GM21529 (cell line): ENCODE data around the gene MAP1LC3B2.
A peak's percentile ranks its signal among the peaks of the same experiment; 100 is the strongest.

Source experiments
- ATAC-seq: cut with Tn5 transposase; IDR thresholded peaks from one replicate; pipeline ENCODE4 v1.9.1; 2021; ENCODE audit not compliant: unreplicated experiment

The MAP1LC3B2 gene

DNA sequence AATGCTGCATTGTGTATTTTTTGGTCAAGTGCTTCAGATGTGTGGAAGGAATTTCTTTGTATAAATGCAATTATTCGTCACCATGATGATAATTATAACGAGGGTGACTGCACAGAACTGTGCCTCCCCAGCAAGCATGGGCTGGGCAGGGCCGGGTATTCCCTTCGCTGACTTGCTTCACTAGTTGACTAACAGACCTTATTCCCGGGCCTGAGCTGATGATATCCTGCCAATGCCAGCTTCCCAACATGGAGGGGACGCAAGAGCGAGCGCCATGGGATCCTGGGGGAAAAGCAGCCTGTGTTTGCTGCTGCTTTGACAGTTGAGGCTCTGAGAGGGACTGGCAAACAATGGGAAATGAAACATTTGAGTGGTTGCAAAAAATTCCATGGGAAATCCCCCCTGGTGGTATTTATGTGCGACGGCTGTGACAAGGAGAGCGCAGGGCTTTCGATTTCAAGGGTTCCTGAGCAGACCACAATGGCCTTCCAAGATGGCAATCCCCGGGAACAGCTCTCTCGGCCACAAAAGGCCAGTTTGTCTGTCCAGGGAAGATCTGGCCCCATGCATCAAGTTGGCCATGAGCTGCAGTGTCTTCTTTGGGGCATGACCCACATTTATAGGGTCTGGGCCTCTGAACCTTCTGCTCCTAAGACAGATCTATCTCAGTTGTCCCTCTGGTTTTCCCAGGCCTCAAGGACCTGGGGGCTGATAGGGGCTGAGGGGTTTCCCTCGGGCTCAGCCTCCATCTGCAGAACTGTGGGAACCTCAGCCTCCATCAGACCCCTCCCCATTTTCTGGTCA lies 21.9 kb upstream of the MAP1LC3B2 start:
- ATAC-seq, result peak; percentile 35

GRCh38 chr12:116538076-116538591 lies 21.0 kb upstream of the MAP1LC3B2 start:
- ATAC-seq, result peak; percentile 54

- ATAC-seq, result no peak
These were observed 20.4 kb upstream of the MAP1LC3B2 start for GRCh38 chr12:116538682-116539305.

DNA sequence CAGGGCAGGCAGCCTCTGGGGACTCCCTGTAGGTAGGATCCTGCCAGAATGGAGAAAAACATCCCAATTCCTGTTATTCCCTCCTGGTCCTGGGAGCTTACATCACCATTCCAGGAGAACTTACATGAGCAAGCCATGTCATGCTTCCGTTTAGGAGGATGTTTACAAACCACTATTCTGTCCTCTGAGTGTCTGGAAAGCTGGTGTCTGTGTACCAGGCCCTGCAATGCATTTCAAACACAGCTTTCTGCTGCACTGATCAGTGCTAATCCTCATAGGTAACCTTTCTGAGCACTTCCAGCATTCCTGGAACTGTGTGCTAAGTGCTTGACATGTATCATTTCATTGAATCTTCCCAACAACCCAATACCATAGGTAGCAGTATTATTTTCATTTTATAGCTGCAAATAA lies 19.8 kb upstream of the MAP1LC3B2 start:
- no peak for ATAC-seq

DNA sequence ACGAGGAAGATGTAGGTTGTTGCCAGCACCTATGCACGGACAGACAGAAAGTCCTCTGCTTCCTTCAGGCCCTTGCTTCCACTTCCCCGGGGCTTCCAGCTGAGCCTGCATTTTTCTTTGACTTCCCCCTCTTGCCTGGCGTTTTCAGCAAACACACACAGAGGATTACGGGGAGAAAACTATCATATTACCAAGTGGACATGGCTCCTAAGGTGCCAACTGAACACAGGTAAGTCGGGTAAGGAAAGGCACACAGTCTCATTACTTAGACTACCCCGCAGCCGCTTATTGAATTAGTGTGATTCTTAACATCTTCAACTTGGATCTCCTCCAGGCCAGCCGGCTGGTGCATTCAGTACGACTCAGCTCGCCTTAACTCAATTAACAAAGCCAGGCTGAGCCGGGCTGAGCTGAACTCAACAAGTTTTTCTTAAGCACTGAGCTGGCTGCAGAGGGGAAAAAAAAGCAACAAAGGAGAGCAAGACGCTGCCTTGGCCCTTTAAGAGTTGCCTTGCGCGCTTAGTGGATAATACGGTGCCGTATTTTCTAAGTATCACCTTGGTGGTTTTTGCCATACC lies 19.2 kb upstream of the MAP1LC3B2 start:
- no peak for ATAC-seq

GRCh38 chr12:116540622-116541152 lies 18.5 kb upstream of the MAP1LC3B2 start:
- ATAC-seq, result no peak

DNA sequence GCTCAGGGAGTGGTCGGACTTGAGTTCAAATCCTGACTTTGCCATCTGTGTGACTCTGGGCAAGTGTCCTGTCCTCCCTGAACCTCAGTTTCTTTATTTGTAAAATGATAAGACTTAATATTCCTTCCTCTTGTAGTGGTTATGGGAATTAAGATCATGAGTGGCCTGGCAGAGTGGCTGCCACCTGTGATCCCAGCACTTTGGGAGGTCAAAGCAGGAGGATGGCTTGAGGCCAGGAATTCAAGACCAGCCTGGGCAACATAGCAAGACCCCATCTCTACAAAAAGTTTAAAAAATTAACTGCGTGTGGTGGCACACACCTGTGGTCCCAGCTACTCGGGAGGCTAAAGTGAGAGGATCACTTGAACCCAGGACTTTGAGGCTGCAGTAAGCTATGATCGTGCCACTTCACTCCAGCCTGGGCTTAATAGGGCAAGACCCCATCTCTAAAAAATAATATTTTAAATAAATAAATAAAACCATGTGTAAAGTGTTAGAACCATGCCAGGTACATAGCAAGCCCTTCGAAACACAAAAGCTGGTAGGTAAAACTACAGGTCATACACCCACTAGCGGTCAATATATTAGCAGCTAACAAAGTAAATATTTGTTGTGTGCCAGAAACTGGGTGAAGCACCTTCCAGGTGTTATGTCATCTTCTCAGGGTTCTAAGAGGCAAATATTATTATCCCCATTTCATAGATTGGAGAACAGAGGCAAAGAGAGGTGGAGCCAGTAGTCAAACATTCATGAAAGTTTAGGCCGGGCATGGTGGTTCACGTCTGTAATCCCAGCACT lies 17.4 kb upstream of the MAP1LC3B2 start:
- ATAC-seq, result no peak

GRCh38 chr12:116542345-116542956 lies 16.7 kb upstream of the MAP1LC3B2 start:
- ATAC-seq, result no peak

- ATAC-seq, result no peak
These were observed 14.5 kb upstream of the MAP1LC3B2 start for GRCh38 chr12:116544656-116545055.

GRCh38 chr12:116545144-116545543 lies 14.0 kb upstream of the MAP1LC3B2 start:
- no peak for ATAC-seq

GRCh38 chr12:116545936-116546335 lies 13.2 kb upstream of the MAP1LC3B2 start:
- no peak for ATAC-seq

- ATAC-seq, result peak; percentile 89
These were observed 11.2 kb upstream of the MAP1LC3B2 start for GRCh38 chr12:116547955-116548501.

DNA sequence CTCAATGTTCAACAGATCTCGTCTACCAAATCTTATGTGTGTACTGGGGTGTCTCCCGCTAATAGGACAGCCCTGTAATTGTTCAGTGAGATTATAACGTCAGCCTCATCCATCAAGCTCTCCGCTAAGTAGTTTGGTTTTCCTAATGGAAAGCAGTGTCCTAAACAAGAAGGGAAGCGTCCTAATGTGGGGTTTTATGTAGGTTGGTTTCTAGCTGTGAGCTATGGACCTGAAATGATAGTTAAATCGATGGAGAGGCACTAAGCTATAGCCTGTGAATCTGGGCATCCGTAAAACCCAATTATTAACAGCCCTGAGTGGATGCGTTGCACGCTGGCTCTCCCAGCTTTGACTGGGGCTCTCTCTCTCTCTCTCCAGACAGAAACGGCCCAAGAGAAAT lies 9.2 kb upstream of the MAP1LC3B2 start:
- ATAC-seq, result no peak

DNA sequence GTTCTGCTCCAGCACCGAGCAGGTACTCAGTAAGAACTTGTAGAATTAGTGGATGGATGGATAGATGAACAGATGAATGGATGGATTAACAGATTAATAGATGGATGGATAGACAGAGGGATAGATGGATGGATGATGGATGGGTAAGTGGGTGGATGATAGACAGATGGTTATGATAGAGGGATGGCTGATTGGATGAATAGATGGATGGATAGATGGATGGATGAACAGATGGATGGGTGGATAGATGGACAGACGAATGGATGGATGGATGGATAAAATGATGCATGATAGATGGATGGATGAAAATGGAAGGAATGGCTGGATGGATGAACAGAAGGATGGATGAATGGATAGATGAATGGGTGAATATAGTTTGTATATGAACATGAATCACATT lies 8.0 kb upstream of the MAP1LC3B2 start:
- no peak for ATAC-seq

DNA sequence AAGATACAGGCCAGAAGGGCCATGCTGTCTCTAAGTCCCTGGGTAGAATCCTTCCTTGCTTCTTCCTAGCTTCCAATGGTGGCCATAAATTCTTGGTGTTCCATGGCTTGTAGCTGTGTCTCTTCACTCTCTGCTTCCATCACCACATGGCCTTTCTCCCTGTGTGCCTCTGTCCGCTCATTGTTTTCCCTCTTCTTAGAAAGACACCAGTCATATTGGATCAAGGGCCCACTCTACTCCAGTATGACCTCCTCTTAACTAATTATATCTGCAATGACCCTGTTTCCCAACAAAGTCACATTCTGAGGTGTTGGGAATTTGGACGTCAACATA lies 7.6 kb upstream of the MAP1LC3B2 start:
- no peak for ATAC-seq

GRCh38 chr12:116551952-116552772 lies 7.0 kb upstream of the MAP1LC3B2 start:
- no peak for ATAC-seq

- ATAC-seq, result no peak
These were observed 6.3 kb upstream of the MAP1LC3B2 start for GRCh38 chr12:116552773-116553373.

GRCh38 chr12:116556356-116556952 lies 2.7 kb upstream of the MAP1LC3B2 start:
- no peak for ATAC-seq
